Upper lobe of left lung (tissue), 6 donors: ENCODE results near the gene SLC6A3. TPM values are rescaled to one million over a fixed set of nuclear protein-coding genes. Genes with fewer than 3 reads are reported as not detected.

Experiments used
- ATAC-seq, 2 donors: fragments of 200-7000 bp; cut with Tn5 transposase; one replicate each; pipeline ENCODE4 v1.9.1; 2022; ENCODE audit warnings: mild to moderate bottlenecking in 2 of 2, moderate library complexity in 2 of 2; ENCODE audit not compliant: low FRiP score in 2 of 2
- DNase-seq, 2 donors: peaks; one replicate each; pipeline ENCODE4 v3.0.0-alpha.2; 2019 to 2020
- H3K27ac ChIP-seq, 4 donors: fragments of 200-600 bp; sonication (generic); one replicate each; pipeline ENCODE4 v1.5.1; 2016 to 2019
- H3K27me3 ChIP-seq, 4 donors: fragments of 200-600 bp; sonication (generic); one replicate each; pipeline ENCODE4 v1.5.1; 2017 to 2019
- H3K36me3 ChIP-seq, 4 donors: fragments of 200-600 bp; sonication (generic); one replicate each; pipeline ENCODE4 v1.5.1; 2016 to 2019
- H3K4me1 ChIP-seq, 4 donors: fragments of 200-600 bp; sonication (generic); one replicate each; pipeline ENCODE4 v1.5.1; 2018 to 2019
- H3K4me3 ChIP-seq, 4 donors: fragments of 200-600 bp; sonication (generic); one replicate each; pipeline ENCODE4 v1.5.1; 2017 to 2019; ENCODE audit warnings: mild to moderate bottlenecking in 2 of 4, moderate library complexity in 1 of 4
- H3K9me3 ChIP-seq, 4 donors: fragments of 200-600 bp; sonication (generic); one replicate each; pipeline ENCODE4 v1.5.1; 2018 to 2019
- CTCF ChIP-seq, 6 experiments: fragments of 450-650 bp in 4 of 6; fragments of 200-600 bp in 2 of 6; sonication (generic) in 2 of 6; IDR thresholded peaks; one replicate each; pipeline ENCODE4 v1.5.1; 2016 to 2019; ENCODE audit warnings: antibody characterized with exemption in 6 of 6
- EP300 ChIP-seq, 4 donors: sonication (generic); formaldehyde crosslinking; IDR thresholded peaks; one replicate each; pipeline ENCODE4 v1.5.1; 2017; ENCODE audit warnings: antibody characterized with exemption in 4 of 4, control low read depth in 2 of 4
- POLR2A ChIP-seq, 4 donors: fragments of 450-650 bp; IDR thresholded peaks; one replicate each; pipeline ENCODE4 v1.5.1; 2016 to 2017; ENCODE audit warnings: antibody characterized with exemption in 4 of 4, mild to moderate bottlenecking in 2 of 4
- POLR2AphosphoS5 ChIP-seq, 2 donors: sonication (generic); formaldehyde crosslinking; IDR thresholded peaks; one replicate each; pipeline ENCODE4 v1.5.1; 2017; ENCODE audit warnings: antibody characterized with exemption in 2 of 2
- WGBS, 2 donors: methylation state at CpG; one replicate each; pipeline ENCODE4 v1.1.5; 2017 to 2018; 5-methylcytosine and 5-hydroxymethylcytosine counted together
- total RNA-seq, 6 donors: library from RNA; depleted of rRNA in 4 of 6; stranded (reverse); fragments of >200 nt in 4 of 6; gene quantifications; one replicate each; pipeline versions ENCODE4 v1.1.0 to v1.2.1, GENCODE V29; 2016 to 2021
- donor health status: DM: no; HTN: no; CAD: no; lungs with moderate emphysema.
- donor health status: DM: no; HTN: yes; CAD: no; lungs with severe emphysema.

Gene SLC6A3
- total RNA-seq, 6 donors from 2014 or later = 0.15 to 1.2 (median 0.36) TPM; not detected in 2

DNA sequence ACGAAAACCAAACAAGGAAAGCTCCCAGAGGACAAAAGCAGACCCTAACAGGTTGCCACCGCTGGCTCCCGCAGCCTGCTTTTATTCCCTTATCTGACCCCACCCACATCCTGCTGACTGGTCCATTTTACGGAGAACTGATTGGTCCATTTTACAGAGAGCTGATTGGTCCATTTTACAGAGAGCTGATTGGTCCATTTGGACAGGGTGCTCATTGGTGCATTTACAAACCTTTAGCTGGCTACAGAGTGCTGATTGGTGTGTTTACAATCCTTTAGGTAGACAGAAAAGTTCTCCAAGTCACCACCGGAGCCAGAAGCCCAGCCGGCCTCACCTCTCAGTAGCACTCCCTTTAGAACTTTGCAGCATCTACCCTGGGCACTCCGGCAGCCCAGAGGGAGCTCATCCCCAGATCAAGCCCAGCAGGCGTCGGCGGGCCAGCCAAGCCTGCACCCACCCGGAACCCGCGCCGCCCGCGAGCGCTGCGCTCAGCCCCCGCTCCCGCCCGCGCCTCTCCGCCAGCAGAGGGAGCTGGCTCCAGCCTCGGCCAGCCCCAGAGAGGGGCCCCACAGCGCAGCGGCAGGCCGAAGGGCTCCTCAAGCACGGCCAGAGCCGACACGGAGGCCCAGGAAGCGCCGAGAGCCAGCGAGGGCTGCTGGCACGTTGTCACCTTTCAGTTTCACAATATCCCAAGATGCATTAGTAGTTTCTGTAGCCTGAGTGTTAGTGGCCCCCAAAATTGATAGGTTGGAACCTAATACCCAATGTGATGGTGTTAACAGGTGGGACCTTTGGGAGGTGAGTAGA, 65.0 kb downstream of the SLC6A3 start:
- Histone ChIP-seq H3K27ac (peak overlapping the region in 1 of 4 donors; percentile 52), H3K9me3 (no peaks in the 10 kb centered on the region), H3K36me3 (no peaks in the 10 kb centered on the region), H3K27me3 (no peaks in the 10 kb centered on the region), H3K4me3 (peak overlapping the region in 3 of 4 donors; percentile 7 to 28 (median 27)), H3K4me1 (peaks cover 3 to 12% (median 9%) of the 10 kb centered on the region in 4 donors)
- ATAC-seq (peak; percentile 74 to 86), DNase-seq (peak; percentile 78 to 94)
- TF ChIP-seq POLR2AphosphoS5 (IDR thresholded peaks at IDR 0.05) = no peak
- peak; percentile 60 to 94 (median 87) for TF ChIP-seq CTCF (IDR thresholded peaks at IDR 0.05)
- WGBS, 2 donors = 29 to 34% methylated on average over 18 to 19 of the region's 34 CpGs

- ATAC-seq = no peak
- WGBS, 2 donors = 96 to 98% methylated on average over 17 to 24 of the region's 24 CpGs
- H3K27ac ChIP-seq = no peak overlapping the region
- no peaks in the 10 kb centered on the region for H3K36me3 ChIP-seq
- H3K4me3 ChIP-seq = no peak overlapping the region
- H3K9me3 ChIP-seq = no peaks in the 10 kb centered on the region
- H3K27me3 ChIP-seq = no peaks in the 10 kb centered on the region
- peaks cover 0 to 10% (median 9%) of the 10 kb centered on the region in 4 donors for H3K4me1 ChIP-seq
- no peak for TF ChIP-seq POLR2AphosphoS5 (IDR thresholded peaks at IDR 0.05)
- no peak for TF ChIP-seq POLR2A (IDR thresholded peaks at IDR 0.05)
- no peak for TF ChIP-seq CTCF (IDR thresholded peaks at IDR 0.05)
- no peak for DNase-seq
Measured at GRCh38 chr5:1378866-1379659, 66.2 kb downstream of the SLC6A3 start.

DNA sequence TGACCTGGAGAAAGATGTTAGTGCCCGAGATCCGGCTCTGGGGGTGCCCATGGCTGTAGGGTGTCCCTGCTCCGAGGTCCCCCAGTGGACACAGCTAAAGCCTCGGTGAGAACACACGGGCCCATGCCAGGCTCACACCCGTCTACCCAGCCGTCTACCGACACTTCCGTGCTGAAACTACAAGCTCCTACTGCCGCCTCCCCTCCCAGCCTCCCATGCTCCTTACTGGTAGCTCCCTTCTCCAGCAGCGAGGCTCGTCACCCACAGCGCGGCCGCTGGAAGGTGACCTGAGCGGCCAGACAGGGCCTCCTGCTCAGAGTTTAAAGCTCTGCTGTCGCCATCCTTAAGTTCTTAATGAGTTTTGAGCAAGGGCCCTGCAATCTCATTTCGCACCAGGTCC, 67.1 kb downstream of the SLC6A3 start:
- no peak for ATAC-seq
- DNase-seq = no peak
- H3K9me3 ChIP-seq = no peaks in the 10 kb centered on the region
- WGBS, 2 donors = 94 to 96% methylated on average over 13 to 18 of the region's 18 CpGs
- TF ChIP-seq POLR2AphosphoS5 (IDR thresholded peaks at IDR 0.05) (no peak), EP300 (IDR thresholded peaks at IDR 0.05) (no peak), POLR2A (IDR thresholded peaks at IDR 0.05) (no peak), CTCF (IDR thresholded peaks at IDR 0.05) (no peak)
- peaks cover 0 to 10% (median 9%) of the 10 kb centered on the region in 4 donors for H3K4me1 ChIP-seq
- H3K4me3 ChIP-seq = no peak overlapping the region
- H3K27me3 ChIP-seq = no peaks in the 10 kb centered on the region
- H3K27ac ChIP-seq = no peak overlapping the region
- H3K36me3 ChIP-seq = no peaks in the 10 kb centered on the region

DNA sequence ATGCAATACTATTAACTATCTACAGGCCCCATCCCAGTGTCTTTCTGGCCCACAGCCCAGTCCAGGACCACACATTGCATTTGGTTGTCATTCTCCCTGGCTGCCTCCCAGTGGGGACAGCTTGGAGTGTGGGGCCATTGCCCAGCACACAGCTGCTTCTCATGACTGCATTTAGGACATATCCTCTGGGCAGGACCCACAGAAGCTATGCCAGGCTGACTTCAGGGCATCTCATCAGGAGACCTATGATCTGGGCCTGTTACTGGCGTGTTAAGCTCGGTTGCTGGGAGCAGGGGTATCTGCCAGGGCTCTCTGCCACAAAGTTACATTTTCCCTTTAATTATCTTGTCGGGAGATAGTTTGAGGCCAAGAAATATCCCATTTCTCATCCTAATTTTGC, 68.3 kb downstream of the SLC6A3 start:
- ATAC-seq = no peak
- no peak overlapping the region for H3K27ac ChIP-seq
- no peaks in the 10 kb centered on the region for H3K9me3 ChIP-seq
- no peak overlapping the region for H3K4me3 ChIP-seq
- no peak for DNase-seq
- H3K4me1 ChIP-seq = peaks cover 0 to 10% (median 9%) of the 10 kb centered on the region in 4 donors
- no peaks in the 10 kb centered on the region for H3K36me3 ChIP-seq
- TF ChIP-seq POLR2A (IDR thresholded peaks at IDR 0.05) (no peak), EP300 (IDR thresholded peaks at IDR 0.05) (no peak), CTCF (IDR thresholded peaks at IDR 0.05) (no peak), POLR2AphosphoS5 (IDR thresholded peaks at IDR 0.05) (no peak)
- 74 to 86% methylated on average over 3 of the region's 3 CpGs for WGBS, 2 donors
- H3K27me3 ChIP-seq = no peaks in the 10 kb centered on the region
